Measurements from ENCODE around the gene OLFM1.

Gene OLFM1

DNA sequence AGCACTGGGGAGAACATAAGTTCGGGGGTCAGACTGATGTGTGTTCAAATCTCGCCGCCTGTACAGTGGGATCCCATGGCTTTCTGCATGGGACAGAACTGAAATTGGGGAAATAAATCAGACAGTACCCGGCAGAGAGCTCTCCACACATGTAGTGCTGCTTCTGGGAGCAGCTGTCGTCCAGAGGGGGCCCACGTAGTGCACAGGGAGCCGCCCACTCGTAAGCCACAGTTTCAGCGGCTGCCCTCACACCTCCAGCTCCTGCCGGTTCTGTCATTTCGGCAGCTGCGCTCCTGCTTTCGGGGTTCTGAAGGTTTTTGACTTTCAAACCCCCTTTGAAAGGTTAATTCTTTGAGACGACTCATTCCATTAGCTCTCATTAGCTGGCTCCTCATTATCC, 83.1 kb downstream of the OLFM1 start:
- no peaks in the 10 kb centered on the region for H3K9me3 ChIP-seq (ENCODE audit: control insufficient read depth, low read length)
- DNase-seq, result no peak
- no peaks in the 10 kb centered on the region for H3K4me1 ChIP-seq (ENCODE audit: control insufficient read depth, insufficient read depth, low read length, poor library complexity, severe bottlenecking)
- H3K27ac ChIP-seq (ENCODE audit: insufficient read depth, low read length, poor library complexity, severe bottlenecking), result no peak overlapping the region
- H3K4me3 ChIP-seq (ENCODE audit: insufficient read depth, low read depth, low read length, poor library complexity, severe bottlenecking), result no peak overlapping the region
- H3K27me3 ChIP-seq (replicated peaks; ENCODE audit: control insufficient read depth, insufficient read depth, low read length, poor library complexity, severe bottlenecking), result no peaks in the 10 kb centered on the region
- no peaks in the 10 kb centered on the region for H3K36me3 ChIP-seq (ENCODE audit: control insufficient read depth, insufficient read depth, low read length)
